GM10248 (cell line): ENCODE results near the gene CSMD2.

Experiments used
- CTCF ChIA-PET: fragments of 300-600 bp; sonication (Branson Sonifier 250); formaldehyde crosslinking; extraction: SDS; loops from one replicate; lab custom pipeline; 2021; ENCODE audit warnings: antibody characterized with exemption; lab: Yijun Ruan, JAX
- POLR2A ChIA-PET: fragments of 350-650 bp; sonication (Branson Sonifier 250); formaldehyde crosslinking; extraction: SDS; loops from one replicate; lab custom pipeline; 2020; ENCODE audit warnings: antibody characterized with exemption; lab: Yijun Ruan, JAX
- DNase-seq: peaks from one replicate; pipeline ENCODE4 v3.0.0; 2012; ENCODE audit errors: extremely low spot score
- TF ChIP-seq, protein P1 (sequence below): IDR thresholded peaks from 2 replicates; pipeline ENCODE4 v1.5.1; 2012; ENCODE audit warnings: mild to moderate bottlenecking, low read depth; ENCODE audit errors: extremely low read depth, missing control alignments, control extremely low read depth

CSMD2 gene

DNA sequence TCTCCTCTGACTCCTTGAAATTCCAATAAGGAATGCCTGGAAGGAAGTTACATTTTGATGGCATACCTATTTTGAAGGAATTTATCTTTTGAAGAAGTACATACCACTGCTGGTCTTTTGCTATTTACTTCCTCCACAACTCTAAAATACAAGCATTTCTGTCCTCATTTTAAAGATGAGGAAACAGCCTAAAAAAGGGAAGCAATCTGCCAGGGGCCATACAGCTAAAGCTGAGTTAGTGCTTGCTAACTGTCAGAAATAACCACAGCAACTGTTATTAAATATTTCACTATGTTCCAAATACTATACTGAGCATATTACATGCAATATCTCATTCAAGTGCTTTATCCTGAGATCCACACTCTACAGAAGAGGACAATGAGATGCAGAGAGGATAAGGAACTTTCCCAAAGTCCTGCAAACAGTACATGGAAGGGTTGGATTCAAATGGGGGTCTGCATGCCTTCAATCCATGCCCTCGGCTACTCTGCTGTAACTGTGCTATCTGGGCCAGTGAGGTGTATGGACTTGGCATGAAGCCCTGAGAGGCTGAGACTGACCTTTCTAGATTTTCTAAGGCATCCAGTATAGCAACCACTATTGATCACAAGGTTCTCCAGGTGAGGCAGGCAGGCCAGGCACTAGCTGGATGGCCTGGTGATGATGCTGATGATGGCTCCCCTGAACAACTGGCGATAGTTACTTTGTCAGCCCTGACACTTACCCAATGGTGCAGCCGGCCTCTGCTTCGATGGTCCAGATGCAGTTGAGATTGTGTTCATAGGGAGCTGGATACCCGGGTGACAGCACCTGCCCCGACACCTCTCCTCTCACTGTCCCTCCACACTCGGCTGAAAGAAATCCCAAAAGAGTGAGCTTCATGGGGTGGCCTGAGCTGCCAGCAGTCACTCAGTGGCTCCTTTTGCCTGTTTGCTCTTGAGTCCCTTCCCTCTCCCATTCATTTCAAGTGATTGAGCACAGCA, 472.5 kb downstream of the CSMD2 start:
- TF ChIP-seq, protein P1, sequence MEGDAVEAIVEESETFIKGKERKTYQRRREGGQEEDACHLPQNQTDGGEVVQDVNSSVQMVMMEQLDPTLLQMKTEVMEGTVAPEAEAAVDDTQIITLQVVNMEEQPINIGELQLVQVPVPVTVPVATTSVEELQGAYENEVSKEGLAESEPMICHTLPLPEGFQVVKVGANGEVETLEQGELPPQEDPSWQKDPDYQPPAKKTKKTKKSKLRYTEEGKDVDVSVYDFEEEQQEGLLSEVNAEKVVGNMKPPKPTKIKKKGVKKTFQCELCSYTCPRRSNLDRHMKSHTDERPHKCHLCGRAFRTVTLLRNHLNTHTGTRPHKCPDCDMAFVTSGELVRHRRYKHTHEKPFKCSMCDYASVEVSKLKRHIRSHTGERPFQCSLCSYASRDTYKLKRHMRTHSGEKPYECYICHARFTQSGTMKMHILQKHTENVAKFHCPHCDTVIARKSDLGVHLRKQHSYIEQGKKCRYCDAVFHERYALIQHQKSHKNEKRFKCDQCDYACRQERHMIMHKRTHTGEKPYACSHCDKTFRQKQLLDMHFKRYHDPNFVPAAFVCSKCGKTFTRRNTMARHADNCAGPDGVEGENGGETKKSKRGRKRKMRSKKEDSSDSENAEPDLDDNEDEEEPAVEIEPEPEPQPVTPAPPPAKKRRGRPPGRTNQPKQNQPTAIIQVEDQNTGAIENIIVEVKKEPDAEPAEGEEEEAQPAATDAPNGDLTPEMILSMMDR, result no peak
- ChIA-PET CTCF (no interaction called here), POLR2A (interaction anchor here (0.8 kb wide), 1 partner anchor 290 kb away, joined by 3 read pairs; no protein-coding TSS in a partner anchor)
- DNase-seq, result no peak

DNA sequence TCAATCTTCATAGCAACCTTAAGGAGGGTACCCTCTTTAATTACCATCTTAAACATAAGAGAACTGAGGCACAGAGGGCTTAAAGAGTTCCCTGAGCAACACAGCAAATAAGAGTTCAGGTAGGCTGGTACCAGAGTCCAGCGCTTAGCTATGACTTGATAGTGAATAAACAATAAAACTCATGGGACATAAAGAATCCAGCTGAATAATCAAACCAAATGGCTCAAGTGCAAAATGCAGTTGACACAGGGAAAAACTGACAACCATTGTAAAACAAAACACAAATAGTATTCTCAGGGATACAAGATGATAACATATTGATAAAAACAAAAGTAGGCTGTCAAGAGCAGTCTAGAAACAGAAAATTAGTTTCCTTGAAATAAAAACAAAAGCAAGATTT, 478.0 kb downstream of the CSMD2 start:
- TF ChIP-seq, protein P1, result no peak
- CTCF ChIA-PET, result no interaction called here
- DNase-seq, result no peak
- POLR2A ChIA-PET, result no interaction called here

DNA sequence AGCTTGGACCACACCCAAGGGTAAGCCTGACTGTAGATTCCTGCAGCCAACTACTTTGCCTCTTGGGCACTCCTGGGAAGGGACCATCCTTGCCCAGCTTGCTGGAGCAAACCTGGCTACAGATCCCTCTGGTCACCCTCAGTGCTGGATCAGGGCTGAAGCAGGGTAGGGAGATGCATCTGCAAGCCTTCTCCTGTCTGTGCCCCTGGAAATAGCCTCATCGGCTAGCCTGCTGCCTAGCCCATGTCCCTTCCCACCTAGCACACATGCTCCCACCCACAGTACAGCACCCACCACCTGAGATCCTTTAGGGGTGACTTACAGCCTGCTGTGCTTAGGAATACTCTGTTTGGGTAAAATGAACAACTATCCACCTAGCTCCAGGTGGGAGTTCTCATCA, 478.5 kb downstream of the CSMD2 start:
- CTCF ChIA-PET, result no interaction called here
- TF ChIP-seq, protein P1, result no peak
- DNase-seq, result no peak
- POLR2A ChIA-PET, result no interaction called here

DNA sequence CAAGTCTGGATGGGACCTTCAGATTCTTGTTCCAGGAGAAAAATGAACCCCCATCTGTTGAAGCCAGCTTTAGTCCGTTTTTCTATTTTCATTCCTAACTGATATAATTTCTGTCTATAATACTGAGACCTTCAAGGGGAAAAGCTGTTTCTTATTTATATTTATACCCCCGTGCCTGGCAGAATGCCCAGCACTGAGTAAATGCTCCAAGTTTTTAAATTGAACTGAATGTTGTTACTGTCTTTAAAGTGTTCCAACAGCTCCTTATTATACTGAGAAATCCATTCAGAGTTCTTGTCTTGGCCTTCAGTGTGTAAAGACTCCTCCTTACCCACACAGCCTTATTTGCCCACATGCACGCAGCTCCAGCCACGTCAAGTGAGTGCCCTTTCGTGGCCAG, 479.8 kb downstream of the CSMD2 start:
- no peak for DNase-seq
- ChIA-PET CTCF (no interaction called here), POLR2A (no interaction called here)
- TF ChIP-seq, protein P1, result no peak

DNA sequence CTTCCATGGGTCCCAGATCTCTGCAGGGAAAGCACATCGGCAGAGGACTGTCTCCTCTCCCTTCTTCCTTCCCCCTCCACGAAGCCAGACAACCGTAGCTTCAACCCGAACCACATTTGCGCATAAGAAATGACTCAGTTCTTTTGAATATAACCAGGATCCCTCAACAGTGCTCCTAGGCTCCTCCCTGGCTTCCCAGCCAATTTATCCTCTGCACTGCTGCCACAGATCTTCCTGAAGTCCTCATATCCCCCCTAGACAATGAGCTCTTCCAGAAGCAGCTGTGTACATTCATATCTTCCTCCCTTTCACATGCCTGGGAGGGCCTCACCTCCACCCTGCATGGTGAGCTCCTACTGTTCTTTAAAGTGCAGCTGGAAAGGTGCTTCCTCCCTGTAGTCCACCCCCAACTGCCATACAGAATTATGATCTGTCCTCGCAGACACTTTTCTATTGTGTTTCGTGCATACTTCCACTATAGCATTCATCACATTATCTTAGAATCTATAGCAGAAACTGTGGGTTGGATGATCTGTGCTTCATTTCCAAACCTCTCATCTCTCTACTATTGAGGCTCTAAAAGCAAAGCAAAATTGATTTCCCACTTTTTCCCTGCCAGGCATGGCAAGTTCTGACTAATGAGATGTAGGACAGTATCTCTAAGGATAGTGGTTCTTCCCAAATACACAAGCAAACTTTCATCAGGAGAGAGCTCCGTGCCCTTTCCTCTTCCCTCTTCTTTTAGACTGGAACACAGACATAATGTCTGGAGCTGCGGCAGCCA, 480.4 kb downstream of the CSMD2 start:
- no peak for DNase-seq
- CTCF ChIA-PET, result interaction anchor here (1.2 kb wide), 1 partner anchor 25 kb away, joined by 3 read pairs; no protein-coding TSS in a partner anchor
- POLR2A ChIA-PET, result no interaction called here
- TF ChIP-seq, protein P1, result no peak

DNA sequence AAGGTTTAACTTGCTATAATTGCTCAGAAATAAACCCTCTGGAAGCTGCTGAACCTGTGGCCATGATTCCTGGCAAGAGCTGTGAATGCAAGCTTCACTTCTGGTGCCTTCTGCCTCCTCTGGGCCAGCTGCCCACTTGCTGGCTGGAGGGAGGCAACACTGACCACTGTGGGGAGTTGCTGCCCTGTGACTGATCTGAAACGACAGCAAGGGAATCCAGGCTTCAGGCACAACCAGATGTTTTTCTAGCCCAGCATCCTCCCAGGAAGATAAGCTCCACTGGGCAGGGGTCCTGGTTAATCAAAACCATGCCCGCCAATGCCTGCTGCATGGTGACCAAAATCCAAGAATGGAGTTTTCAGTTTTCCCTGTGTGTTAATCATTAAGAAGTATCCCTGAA, 481.1 kb downstream of the CSMD2 start:
- TF ChIP-seq, protein P1, result no peak
- POLR2A ChIA-PET, result no interaction called here
- CTCF ChIA-PET, result interaction anchor here (1.2 kb wide), 1 partner anchor 24 kb away, joined by 3 read pairs; no protein-coding TSS in a partner anchor
- DNase-seq, result no peak
